GM12872 (cell line): ENCODE results near the gene FBXL19.

Experiments
- TF ChIP-seq, protein P1 (sequence below): IDR thresholded peaks from 3 replicates; pipeline ENCODE4 v1.5.1; 2011; ENCODE audit warnings: low read depth, mild to moderate bottlenecking, low read length, moderate library complexity; ENCODE audit not compliant: insufficient read depth

Gene FBXL19

DNA sequence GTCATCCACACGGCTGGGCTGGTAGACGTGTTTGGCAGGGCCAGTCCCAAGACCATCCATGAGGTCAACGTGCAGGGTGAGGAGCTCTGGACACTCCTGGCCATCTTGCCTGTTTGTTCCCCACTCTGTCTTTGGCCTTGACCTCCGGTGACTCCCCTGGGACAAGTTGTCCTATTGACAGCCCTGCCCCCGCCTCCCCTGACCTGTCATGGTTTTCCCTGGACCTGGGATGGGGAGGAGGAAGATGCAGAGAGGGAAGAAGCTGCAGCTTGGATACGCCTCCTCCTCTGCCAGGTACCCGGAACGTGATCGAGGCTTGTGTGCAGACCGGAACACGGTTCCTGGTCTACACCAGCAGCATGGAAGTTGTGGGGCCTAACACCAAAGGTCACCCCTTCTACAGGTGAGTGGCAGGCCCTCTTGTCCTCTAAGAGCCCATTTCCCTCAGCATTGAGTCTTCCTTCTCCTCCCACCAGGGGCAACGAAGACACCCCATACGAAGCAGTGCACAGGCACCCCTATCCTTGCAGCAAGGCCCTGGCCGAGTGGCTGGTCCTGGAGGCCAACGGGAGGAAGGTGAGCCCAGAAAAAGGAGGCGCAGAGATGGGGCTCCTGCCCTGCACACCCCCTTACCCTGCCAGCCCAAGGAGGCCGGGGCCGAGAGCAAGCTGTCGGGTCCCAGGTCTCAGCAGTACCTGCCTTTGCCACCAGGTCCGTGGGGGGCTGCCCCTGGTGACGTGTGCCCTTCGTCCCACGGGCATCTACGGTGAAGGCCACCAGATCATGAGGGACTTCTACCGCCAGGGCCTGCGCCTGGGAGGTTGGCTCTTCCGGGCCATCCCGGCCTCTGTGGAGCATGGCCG lies 63.0 kb downstream of the FBXL19 start:
- TF ChIP-seq, protein P1, sequence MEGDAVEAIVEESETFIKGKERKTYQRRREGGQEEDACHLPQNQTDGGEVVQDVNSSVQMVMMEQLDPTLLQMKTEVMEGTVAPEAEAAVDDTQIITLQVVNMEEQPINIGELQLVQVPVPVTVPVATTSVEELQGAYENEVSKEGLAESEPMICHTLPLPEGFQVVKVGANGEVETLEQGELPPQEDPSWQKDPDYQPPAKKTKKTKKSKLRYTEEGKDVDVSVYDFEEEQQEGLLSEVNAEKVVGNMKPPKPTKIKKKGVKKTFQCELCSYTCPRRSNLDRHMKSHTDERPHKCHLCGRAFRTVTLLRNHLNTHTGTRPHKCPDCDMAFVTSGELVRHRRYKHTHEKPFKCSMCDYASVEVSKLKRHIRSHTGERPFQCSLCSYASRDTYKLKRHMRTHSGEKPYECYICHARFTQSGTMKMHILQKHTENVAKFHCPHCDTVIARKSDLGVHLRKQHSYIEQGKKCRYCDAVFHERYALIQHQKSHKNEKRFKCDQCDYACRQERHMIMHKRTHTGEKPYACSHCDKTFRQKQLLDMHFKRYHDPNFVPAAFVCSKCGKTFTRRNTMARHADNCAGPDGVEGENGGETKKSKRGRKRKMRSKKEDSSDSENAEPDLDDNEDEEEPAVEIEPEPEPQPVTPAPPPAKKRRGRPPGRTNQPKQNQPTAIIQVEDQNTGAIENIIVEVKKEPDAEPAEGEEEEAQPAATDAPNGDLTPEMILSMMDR = no peak

DNA sequence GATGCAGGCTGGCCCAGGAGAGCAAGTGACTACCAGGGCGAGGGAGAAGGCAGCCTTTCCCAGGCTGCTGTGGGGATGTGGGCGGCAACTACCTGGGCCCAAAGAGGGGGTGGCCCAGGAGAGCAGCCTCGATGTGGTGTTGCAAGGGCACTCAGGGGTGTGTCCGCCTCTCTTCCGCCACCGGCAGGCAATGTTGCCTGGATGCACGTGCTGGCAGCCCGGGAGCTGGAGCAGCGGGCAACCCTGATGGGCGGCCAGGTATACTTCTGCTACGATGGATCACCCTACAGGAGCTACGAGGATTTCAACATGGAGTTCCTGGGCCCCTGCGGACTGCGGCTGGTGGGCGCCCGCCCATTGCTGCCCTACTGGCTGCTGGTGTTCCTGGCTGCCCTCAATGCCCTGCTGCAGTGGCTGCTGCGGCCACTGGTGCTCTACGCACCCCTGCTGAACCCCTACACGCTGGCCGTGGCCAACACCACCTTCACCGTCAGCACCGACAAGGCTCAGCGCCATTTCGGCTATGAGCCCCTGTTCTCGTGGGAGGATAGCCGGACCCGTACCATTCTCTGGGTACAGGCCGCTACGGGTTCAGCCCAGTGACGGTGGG lies 64.3 kb downstream of the FBXL19 start:
- TF ChIP-seq, protein P1 = no peak

DNA sequence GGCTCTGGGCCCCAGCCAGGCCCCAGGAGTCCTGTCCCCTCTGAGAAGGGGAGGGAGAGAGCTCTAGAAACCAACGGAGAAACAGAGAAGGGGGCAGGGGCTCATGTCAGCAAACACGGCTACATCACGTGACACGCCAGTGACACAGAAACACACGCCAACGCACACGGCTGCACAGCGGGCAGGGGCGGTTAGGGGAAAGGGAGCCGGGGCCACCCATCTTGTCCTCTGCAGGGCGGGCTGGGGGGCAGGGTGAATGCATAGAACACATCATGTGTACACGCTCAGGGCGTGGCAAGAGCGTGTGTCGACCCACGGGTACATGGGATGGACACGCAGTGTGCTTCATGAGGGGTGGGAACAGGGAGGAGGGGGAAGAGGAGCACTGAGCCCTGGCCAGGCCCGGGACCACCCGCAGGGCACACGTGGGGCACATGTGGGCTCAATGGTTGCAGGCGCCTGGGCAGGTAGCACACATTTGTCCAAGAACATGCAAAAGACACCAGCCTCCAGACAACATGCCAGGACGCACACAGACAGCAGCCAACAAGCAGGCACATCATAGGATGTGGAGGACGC lies 66.2 kb downstream of the FBXL19 start:
- TF ChIP-seq, protein P1 = no peak

DNA sequence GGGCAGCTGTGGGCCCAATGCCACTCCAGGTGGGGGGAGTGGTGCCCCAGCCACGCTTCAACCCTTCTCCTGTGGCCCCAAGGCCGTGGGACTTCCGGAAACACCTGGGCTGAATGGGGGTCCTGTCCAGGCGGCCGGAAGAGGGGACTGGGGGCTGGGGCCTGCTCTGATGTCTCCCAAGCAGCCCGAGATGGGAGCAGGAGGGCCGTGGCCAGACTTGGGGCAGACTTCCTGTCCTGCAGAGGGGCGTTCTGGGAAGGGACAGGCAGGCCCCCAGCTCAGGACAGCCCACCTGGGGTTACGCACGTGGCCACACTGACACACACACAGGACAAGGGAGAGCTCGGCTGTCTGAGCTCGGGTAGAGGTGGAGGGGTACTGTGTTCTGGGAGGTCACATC lies 66.7 kb downstream of the FBXL19 start:
- TF ChIP-seq, protein P1 = no peak

DNA sequence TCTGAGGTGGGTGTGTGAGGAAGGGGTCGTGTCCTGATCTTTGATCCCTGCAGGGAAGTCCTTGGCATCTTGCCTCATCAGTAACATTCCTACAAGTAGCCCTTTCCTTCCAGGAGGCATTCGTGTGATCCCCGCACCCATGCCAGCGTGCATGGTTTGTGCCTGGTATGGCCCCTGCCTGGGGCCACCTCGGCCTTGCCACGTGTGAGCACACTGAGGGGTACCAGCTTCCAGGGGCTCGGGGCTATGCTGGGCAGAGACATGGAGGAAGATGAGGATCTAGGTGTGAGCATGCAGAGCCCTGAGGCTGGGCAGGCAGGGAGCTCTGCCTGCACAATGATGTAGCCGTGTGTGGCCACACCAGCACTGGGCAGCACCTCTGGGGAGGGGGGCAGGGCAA lies 67.7 kb downstream of the FBXL19 start:
- TF ChIP-seq, protein P1 = no peak

DNA sequence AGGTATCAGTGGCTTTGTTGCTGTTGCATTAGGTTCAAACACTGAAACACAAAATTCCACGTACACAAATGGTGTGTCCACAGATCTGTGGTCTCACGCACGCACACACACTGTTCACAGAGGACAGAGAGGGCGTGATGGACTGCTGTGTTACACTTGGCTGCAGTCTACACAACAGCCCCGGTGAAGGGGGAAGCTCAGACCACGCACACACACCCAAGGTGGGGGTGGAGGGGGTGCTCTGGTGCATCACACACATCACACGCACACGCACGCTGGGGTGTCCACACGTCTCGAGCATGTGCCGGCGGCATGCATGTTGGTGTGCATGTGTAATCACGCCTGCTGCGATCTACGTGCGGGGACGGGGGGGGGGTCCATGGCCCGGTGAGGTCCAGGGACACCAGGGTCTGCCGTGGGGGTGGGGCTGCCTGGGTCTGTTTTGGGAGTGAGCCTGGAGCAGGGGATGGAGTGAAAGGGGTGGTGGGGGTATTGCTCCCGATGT lies 69.0 kb downstream of the FBXL19 start:
- TF ChIP-seq, protein P1 = no peak
